GM19240 (cell line): ENCODE results near the gene ADGRV1.

Experiments used
- DNase-seq: peaks from one replicate; pipeline ENCODE4 v3.0.0; 2011; ENCODE audit warnings: low spot score; ENCODE audit not compliant: insufficient read length

Gene ADGRV1

DNA sequence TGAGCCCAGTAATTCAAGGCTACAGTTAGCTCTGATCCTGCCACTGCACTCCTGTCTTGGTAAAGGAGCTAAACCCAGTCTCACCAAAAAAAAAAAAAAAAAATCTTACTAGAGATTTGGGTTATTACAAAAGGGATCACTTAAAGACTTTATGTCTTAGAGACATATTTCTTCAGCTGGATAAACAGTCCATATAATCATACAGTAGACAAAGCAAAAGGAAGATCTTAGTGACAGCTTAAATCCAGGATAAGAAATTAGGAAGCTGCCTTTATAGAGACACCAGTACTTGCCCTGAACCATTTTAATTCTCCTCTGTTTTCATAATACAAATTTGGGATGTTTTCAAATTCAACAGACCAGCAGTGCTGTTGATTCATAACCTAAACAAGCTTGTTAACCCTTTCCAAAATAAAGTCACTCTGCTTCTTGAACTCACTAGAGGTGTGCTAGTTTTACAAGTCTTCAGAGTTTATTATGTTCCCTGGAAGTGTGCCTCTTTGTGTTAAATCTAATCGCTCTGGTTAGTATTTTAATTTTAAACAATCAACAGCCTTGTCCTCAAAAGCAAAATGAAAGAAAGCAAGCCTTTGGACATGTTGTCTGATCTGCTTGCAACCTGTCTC is 569.0 kb downstream of the ADGRV1 start:
- no peak for DNase-seq

DNA sequence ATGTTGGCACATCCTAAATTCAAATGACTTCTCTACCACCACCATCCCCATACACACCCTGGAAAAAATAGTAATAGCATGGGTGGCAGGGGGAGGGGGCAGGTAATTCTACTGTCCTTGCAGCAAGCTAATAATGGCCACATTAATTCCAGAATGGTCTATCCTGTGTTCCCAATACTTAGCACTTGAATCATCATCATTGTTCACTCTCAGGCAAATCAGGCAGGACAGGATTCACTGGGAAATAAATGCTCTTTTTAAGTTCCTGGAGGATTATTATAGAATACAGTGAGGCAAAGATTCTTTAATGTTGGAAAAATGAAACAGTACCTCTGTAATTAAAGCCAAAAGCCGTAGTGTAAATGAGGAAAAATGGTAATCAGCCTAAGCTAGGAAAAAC is 570.0 kb downstream of the ADGRV1 start:
- no peak for DNase-seq

DNA sequence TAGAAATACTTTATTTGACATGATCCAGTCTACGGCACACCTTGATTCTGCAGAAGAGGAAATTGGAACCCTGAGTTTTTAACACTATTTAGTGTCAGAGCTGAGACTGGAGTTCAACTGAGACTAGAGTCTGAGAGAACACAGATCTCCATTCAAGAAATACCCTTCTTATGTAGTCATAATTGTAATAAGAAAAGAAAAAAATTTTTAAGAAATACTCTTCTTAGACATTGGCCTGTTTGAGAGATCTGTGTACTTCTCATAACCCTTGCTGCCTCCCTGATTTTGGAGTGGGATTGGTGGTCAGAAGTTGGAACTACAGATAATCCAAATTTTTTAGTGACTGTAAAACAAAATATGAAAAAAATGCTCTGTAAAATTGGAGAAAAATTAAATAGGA is 571.2 kb downstream of the ADGRV1 start:
- DNase-seq: no peak

DNA sequence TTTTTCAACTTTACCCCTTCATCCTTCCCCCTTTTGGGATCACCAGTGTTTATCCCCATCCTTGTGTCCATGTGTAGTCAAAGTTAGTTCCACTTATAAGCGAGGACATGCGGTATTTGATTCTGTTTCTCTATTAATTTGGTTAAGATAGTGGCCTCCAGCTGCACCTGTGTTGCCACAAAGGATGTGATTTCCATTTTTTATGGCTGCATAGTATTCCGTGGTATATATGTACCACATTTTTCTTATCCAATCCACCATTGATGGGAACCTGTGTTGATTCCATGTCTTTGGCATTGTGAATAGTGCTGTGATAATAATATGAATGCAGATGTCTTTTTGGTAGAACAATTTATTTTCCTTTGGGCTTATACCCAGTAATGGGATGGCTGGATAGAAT is 572.2 kb downstream of the ADGRV1 start:
- DNase-seq: no peak

DNA sequence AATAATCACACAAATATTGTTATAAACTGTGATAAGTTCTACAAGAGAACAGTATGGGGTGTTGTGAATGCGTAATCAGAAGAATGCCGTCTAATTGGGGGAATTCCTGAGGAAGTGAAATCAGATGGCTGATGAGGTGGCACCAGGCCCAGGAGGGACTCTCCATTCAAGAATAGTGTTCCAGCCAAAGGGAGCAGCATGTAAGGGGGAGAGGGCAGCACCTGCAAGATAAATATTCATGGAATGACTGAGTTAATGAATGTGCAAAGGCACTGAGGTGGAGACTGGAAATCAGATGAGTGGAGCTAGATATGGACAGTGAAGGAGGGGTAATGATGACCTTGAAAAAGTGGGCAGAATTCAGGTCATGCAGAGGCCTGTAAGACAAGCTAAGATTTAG is 574.0 kb downstream of the ADGRV1 start:
- DNase-seq: no peak

DNA sequence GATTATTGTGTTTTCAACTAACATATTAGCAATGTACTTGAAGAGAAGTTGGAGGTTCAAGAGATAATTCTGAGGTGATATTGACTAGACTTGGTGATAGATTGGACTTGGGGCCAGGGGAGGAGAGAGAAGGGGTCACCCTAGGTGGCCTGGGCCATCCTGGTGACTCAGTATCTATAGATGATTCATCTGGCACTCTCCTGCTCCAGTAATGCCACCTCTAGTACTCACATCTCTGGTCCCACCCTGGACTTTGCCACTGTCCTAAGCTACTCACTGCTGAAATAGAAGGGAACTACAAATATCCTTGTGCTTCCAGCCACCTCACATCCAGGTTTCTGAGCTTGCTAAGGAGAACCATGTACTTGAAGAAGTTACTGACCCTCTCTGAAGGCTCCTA is 574.6 kb downstream of the ADGRV1 start:
- no peak for DNase-seq

DNA sequence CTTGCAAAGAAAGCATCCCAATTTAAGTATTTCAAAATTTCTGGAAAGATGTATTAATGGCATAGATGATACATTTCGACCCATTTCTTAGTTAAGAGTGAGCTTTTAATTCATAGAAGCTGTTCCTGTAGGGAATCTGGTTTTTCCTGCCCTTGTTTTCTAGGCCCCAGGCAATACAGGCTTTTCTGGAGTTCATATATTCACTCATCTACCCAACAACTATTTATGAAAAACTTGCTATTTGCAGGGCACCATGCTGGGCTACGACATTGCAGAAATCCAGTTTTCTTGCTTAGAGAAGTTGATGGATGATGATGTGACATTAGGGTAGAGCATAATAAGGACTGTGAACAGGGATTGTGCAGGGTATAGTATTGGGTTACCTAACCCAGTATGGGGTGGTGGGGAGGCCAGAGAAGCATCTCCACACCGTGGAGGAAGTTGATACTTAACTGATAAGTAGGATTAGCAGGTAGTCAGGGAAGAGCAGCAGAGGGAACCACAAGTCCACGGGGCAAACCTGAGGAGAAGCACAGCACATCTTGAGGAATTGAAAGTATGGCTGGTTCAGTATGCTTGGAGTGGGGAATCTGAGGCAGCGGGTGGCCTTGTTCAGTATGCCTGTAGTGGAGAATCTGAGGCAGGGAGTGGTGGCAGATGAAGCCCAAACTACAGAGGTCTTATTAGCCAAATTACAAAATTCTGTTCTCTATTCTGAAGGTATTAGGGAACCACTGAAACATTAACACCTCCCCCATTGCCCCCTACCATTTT is 577.1 kb downstream of the ADGRV1 start:
- no peak for DNase-seq

DNA sequence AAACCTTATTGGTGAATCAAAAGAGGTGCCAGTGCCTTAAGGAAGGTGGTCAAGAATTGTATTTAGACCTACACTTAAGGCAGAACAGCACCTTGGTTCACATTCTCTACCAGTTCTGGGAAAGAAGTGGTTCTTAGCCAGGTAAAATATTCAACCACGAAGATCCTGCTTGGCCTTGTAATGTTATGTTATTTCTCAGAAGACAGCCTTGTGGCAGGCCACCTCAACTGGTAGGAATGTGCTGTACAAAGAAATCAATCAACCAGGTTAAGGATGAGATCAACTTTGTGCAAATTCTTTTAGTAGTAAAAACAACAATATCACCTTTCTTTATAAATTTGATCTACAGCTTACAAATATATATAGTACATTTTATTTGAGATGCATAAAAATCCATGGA is 577.7 kb downstream of the ADGRV1 start:
- DNase-seq: no peak

DNA sequence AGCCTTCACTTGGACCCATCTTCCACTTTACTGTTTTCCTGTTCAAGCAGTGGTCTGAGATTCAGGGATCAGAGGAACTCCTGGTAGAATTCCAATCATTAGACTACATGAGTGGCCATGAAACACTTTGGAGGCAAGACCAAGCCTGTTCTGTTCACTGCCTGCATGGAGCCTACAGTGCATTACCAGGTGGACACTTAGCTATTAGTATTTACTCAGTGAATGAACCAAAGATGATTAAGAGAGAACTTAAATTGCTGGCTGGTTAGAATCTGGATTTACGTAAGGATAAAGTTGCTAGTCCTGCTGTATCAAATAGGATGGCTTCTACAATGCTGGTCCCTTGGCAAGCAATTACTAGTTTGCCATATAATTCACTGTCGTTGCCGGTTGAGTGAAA is 579.0 kb downstream of the ADGRV1 start:
- DNase-seq: no peak

DNA sequence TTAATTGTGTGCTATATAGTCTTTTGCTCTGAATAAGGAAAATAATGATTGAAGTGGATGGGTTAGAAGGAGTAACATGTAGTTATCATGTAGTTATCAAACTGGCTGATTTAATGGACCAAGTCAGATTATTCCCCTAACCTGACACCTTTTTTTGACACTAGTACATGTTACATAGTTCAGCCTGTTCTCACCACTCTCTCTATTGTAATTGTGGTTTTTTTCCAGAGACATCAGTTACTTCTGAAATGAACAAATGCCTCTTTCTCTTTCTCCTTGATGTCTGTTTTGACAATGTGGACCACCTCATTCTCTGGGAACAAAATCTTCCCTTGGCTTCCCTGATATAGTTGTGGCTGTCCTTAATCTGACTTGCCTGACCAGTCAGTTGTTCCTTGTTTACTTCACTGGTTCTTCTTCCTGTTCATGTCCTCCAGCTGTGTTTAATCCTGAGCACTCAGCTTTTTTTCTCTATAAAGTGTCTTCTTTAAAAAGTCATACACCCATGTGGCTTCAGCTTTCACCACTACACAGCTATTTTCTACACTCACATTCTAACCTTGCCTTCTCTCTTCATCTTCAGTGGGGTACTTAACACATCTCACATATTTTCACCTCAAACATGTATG is 581.1 kb downstream of the ADGRV1 start:
- DNase-seq: no peak

DNA sequence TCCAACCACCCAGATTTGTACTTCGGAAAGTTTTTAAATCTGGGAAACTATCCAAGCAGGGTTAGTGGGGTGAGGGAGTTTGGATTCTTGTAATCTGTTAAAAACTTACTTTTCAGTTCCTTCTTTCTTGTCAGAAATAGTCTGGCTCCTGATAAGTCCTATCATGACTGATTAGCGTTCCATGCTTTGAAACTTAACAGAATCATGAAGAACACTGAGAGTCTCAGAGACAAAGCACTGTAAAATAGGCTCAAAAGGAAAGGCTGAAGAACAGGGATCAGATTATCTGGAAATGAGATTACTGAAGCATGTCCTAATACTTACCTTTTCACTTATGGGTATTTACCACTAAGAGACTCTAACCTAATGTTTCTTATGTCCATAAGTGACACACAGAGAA is 582.1 kb downstream of the ADGRV1 start:
- no peak for DNase-seq

DNA sequence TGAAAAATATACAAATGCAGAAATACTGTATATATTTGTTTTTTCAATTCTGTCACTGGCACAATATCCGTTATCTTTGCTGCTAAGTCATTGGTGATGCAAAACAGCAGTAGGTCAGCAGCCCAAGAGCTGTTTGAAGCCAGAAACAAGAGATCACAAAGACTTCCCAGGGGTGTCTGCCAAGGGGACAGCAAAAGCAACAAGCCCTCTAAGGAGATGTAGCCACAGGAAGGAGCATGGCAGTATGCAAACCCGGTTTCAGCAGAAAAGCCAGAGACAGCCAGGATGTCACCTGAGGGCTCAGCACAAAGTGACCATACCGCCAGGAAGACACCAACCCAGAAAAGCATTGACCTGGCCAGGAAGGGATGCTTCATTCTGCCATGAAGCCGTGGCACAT is 583.0 kb downstream of the ADGRV1 start:
- no peak for DNase-seq

DNA sequence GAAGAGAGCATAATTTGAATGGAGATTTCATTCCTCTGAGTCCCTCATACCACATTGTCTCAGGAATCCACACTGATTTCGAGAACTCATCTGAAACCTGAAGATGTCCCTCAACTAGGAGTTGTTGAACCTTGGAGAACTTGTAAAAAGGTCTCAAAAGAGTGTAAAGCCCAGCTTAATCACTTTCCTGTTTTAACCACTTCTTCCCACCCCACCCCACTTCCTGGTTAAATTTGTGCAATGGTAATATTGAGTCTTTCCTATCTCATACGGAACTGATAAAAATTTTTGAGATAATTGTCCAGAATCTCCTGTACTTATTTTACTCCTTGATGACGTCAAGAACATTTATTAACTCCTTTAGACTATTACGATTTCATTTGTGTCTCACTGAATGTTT is 583.8 kb downstream of the ADGRV1 start:
- no peak for DNase-seq

DNA sequence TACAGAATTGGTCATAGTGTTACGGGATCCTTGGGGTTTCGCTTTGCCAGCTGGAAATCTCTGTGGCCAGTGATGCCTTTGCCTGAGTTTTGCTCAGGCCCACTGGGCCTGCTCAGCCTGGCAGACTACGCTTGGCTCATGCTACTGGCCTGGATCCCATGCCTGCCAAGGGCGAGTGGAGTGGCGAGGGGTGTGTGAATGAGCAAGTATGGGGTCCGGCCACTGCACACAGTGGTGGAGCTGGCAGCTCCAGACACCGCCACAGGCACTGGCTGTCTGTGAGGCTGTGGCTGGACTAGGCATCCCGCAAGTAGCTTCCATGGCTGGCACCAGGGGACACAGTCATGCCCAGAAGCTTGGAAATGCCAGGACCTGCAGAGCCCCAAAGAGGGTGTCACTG is 584.2 kb downstream of the ADGRV1 start:
- no peak for DNase-seq

DNA sequence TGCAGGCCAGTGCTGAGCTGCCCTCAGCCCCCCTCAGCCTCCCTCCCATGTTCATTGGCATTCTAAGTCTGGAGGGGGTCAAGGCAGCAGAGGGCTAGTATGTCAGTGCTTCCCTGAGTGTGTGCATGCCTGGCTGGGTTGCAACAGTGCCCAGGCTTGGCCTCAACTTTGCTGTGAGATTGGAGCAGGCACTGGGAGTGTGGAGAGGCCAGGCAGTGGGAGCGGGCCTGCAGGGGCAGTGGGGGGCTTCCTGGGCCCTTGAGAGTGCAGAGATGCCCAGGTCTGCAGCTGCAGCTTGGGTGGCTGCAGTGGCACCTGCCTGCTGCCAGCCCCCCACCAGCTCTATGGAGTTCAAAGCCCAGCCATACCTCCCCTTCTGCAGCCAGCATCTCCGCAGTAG is 585.2 kb downstream of the ADGRV1 start:
- no peak for DNase-seq

DNA sequence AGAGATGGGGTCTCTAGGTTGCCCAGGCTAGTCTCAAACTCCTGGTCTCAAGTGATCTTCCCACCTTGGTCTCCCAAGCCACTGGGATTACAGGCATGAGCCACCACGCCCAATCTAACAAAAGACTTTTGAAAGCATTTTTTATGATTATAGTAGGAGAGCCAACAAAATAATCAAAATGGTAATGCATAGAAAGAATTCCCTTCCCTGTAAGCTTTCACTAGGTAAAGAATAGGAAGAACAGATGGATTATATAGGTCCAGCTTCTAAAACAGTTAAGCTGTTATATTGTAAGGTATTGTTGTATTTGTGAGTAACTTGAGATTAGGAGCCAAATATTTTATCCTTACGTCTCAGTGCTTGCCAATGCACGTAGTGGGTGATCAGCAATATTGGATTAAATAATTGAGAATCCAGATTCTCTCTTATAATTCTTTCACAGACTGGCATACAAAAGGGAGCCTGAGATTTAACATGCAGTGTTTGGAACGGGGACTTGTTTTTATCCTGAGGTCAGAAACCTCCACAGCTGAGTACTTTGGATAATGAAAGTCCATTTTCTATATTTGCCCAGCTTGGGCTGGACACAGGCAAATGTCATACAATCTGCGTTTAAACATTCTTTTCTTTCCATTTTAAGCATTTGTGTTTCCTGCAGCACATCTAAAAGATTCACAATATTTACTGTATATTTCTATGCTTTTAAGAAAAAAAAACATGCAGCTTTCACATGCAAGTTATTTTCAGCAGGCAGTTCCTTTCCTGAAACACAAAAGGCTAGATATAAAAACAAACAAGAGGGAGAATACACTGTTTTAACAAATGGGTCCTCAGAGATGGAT is 586.1 kb downstream of the ADGRV1 start:
- DNase-seq: no peak

DNA sequence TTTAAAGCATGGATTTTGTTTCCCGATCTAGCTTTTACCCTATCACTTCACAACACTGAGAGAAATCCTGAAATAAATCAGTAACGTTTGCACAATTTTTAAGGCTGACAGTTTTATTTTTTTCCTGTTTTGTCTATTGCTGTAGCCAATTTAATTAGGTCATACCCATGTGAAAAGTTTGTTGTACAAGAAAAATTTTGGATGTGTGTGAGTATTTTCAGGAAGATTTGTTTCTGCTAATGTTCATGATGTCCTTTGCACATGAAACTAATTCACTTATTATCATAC is 586.7 kb downstream of the ADGRV1 start:
- no peak for DNase-seq

DNA sequence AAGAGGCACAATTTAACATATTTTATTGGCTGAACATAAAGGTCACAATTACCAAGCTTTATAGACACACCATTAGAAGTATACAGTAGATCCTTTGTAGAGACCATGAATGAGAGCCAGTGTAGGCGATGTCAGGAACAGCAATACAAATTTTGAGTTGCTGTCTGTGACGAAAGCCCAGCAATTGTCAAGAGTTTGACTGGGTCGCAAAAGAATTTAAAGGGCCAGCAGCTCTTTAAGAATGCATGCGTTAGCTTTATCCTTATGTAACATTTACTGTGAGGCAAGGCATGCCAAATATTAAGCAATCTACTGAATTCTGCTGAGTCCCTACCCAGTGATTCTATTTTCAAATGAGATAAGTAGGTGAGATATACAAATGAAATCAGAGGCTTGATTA is 587.6 kb downstream of the ADGRV1 start:
- DNase-seq: no peak

DNA sequence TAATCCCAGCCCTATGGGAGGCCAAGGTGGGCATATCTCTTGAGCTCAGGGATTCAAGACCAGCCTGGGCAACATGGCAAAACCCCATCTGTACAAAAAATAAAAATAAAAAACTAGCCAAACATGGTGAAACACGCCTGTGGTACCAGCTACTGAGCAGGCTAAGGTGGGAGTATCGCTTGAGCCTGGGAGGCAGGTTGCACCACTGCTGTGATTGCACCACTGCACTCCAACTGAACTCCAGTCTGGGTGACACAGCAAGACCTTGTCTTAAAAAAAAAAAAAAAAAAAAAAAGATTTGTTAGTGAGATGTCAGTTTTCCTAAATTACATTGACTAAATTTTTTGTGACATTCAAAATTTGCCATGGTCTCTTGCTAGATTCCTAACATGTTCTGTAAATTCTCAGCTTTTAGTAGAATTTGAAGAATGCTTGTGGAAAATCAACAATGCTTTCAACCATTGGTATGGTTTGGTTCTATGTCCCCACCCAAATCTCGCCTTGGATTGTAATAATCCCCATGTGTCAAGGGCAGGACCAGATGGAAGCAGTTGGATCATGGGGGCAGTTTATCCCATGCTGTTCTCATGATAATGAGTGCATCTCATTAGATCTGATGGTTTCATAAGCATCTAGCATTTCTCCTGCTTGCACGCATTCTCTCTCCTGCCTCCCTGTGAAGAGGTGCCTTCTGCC is 588.5 kb downstream of the ADGRV1 start:
- no peak for DNase-seq

DNA sequence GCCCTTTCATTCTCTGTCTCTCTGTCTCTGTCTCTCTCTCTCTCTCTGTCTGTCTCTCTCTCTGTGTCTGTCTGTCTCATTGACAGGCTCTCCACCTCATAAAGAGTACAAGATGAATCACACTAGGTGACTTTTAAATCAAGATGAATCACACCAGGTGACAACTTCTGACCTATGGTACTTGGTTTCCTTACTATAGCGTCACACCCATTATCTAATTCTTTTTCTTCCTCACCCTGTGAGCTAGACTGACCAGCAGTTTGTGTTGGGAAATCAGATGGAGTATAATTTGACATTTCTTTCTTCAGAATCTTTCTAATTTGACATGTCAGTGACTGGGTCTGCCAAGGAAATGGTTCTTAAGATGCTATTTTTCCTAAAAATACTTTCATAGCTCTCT is 591.6 kb downstream of the ADGRV1 start:
- DNase-seq: no peak

DNA sequence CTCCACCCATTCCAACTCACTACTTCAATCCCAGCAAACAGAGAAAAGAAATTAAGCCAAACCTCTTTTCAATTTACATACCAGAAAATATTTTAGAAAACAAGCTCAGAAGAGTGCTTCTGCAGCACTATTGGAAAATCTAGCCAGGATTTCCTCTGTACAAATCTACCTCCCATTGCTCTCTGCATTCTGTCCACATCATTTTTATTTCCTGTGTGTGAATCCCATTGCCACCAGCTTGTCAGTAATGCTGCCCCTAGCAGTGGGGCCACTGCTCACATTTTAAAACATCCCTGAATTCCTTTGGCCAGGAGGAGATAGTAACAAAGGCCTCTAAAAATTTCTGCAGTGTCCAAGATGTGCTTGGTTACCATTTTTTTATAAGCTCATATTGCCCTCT is 592.0 kb downstream of the ADGRV1 start:
- no peak for DNase-seq

DNA sequence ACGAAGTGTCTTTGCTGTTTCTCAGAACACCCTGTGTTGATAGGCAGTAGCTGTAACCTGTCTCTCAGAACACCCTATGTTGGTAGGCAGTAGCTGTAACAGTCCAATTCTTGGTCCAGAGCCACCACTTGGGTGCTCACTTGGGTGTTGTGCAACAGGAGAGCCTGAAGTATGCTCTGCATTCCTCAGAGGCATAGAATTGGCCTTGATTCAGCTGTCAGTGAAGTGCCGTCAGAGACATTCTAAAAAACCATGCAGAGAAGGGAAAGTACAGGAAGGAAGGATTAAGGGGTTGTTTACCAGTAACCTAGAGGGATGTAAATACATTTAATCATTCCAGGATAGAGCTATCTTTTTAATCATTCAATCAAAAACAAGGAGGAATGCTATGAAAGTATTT is 593.4 kb downstream of the ADGRV1 start:
- DNase-seq: no peak
